Measurements from ENCODE around the gene SCNN1B. TPM values are rescaled to one million over a fixed set of nuclear protein-coding genes. Genes with fewer than 3 reads are reported as not detected.
A peak's percentile ranks its signal among the peaks of the same experiment; 100 is the strongest.
"Not testable (repeated sequence)": the region's sequence is repeated elsewhere in the genome, so short reads cannot be mapped to it uniquely, and the experiment has no call there.

SCNN1B gene
- total RNA-seq, 1 donor from 2014 or later, result 0.79 TPM

GRCh38 chr16:23290189-23291062, 11.7 kb upstream of the SCNN1B start:
- FAIRE-seq (no peak), DNase-seq (ENCODE audit: low read depth) (peak; percentile 70)
- H3K27me3 ChIP-seq (ENCODE audit: control insufficient read depth, insufficient read depth, low read length), result no peaks in the 10 kb centered on the region
- no peaks in the 10 kb centered on the region for H3K36me3 ChIP-seq (ENCODE audit: control insufficient read depth, insufficient read depth, low read length)
- no peak for TF ChIP-seq CTCF (IDR thresholded peaks at IDR 0.05; ENCODE audit: insufficient read depth, low read length, severe bottlenecking)
- no peak overlapping the region for H3K4me3 ChIP-seq (ENCODE audit: low read depth, low read length)

GRCh38 chr16:23293016-23293415, 9.1 kb upstream of the SCNN1B start:
- Histone ChIP-seq H3K36me3 (ENCODE audit: control insufficient read depth, insufficient read depth, low read length) (no peaks in the 10 kb centered on the region), H3K27me3 (ENCODE audit: control insufficient read depth, insufficient read depth, low read length) (no peaks in the 10 kb centered on the region), H3K4me3 (ENCODE audit: low read depth, low read length) (no peak overlapping the region)
- no peak for TF ChIP-seq CTCF (IDR thresholded peaks at IDR 0.05; ENCODE audit: insufficient read depth, low read length, severe bottlenecking)
- FAIRE-seq (no peak), DNase-seq (ENCODE audit: low read depth) (no peak)

- DNase-seq (ENCODE audit: low read depth) (no peak), FAIRE-seq (no peak)
- no peaks in the 10 kb centered on the region for H3K36me3 ChIP-seq (ENCODE audit: control insufficient read depth, insufficient read depth, low read length)
- TF ChIP-seq CTCF (IDR thresholded peaks at IDR 0.05; ENCODE audit: insufficient read depth, low read length, severe bottlenecking), result no peak
- H3K27me3 ChIP-seq (ENCODE audit: control insufficient read depth, insufficient read depth, low read length), result no peaks in the 10 kb centered on the region
- no peak overlapping the region for H3K4me3 ChIP-seq (ENCODE audit: low read depth, low read length)
Observed at GRCh38 chr16:23294260-23294659, 7.8 kb upstream of the SCNN1B start.

- FAIRE-seq, result no peak
- H3K4me3 ChIP-seq (ENCODE audit: low read depth, low read length), result no peak overlapping the region
- peak; percentile 34 for TF ChIP-seq CTCF (IDR thresholded peaks at IDR 0.05; ENCODE audit: insufficient read depth, low read length, severe bottlenecking)
- no peak for DNase-seq (ENCODE audit: low read depth)
- H3K27me3 ChIP-seq (ENCODE audit: control insufficient read depth, insufficient read depth, low read length), result peaks cover 5% of the 10 kb centered on the region
- no peaks in the 10 kb centered on the region for H3K36me3 ChIP-seq (ENCODE audit: control insufficient read depth, insufficient read depth, low read length)
Observed at GRCh38 chr16:23296994-23297393, 5.1 kb upstream of the SCNN1B start.

GRCh38 chr16:23298290-23298915, 3.7 kb upstream of the SCNN1B start:
- no peak for FAIRE-seq
- no peaks in the 10 kb centered on the region for H3K36me3 ChIP-seq (ENCODE audit: control insufficient read depth, insufficient read depth, low read length)
- DNase-seq (ENCODE audit: low read depth), result no peak
- H3K4me3 ChIP-seq (ENCODE audit: low read depth, low read length), result no peak overlapping the region
- peaks cover 10% of the 10 kb centered on the region for H3K27me3 ChIP-seq (ENCODE audit: control insufficient read depth, insufficient read depth, low read length)
- no peak for TF ChIP-seq CTCF (IDR thresholded peaks at IDR 0.05; ENCODE audit: insufficient read depth, low read length, severe bottlenecking)

- not testable (repeated sequence) for H3K27me3 ChIP-seq (ENCODE audit: control insufficient read depth, insufficient read depth, low read length); FAIRE-seq; DNase-seq (ENCODE audit: low read depth)
Observed at GRCh38 chr16:23299815-23300214, 2.3 kb upstream of the SCNN1B start.

More at GRCh38 chr16:23299815-23300214, 2.3 kb upstream of the SCNN1B start:
- H3K36me3 ChIP-seq (ENCODE audit: control insufficient read depth, insufficient read depth, low read length); H3K4me3 ChIP-seq (ENCODE audit: low read depth, low read length): not testable (repeated sequence)

Data from bronchial epithelial cell (primary cell).